ENCODE data around the gene MED8. TPM values are rescaled to one million over a fixed set of nuclear protein-coding genes. Genes with fewer than 3 reads are reported as not detected.

Gene MED8
- total RNA-seq, 4 donors from 2014 or later, result 14.9 to 30.8 (median 23.8) TPM

- intact Hi-C loops (cut with DNase I; ENCODE audit: low total_unique reads), result no loop called here
- Histone ChIP-seq H3K9me3 (no peaks in the 10 kb centered on the region), H3K4me3 (no peak overlapping the region), H3K36me3 (peaks cover 0 to 82% of the 10 kb centered on the region in 2 donors), H3K27ac (no peak overlapping the region), H3K4me1 (no peaks in the 10 kb centered on the region), H3K27me3 (no peaks in the 10 kb centered on the region)
- no peak for DNase-seq
- no peak for ATAC-seq
- in situ Hi-C loops (cut with MboI; ENCODE audit: low sequenced_read_pairs in 4 of 4), result no loop called here
- TF ChIP-seq CTCF (IDR thresholded peaks at IDR 0.05 in 4 of 5, conservative IDR thresholded peaks at IDR 0.05 in 1 of 5) (no peak), POLR2A (IDR thresholded peaks at IDR 0.05) (no peak)
These were observed 47.7 kb upstream of the MED8 start for GRCh38 chr1:43437031-43437973.

DNA sequence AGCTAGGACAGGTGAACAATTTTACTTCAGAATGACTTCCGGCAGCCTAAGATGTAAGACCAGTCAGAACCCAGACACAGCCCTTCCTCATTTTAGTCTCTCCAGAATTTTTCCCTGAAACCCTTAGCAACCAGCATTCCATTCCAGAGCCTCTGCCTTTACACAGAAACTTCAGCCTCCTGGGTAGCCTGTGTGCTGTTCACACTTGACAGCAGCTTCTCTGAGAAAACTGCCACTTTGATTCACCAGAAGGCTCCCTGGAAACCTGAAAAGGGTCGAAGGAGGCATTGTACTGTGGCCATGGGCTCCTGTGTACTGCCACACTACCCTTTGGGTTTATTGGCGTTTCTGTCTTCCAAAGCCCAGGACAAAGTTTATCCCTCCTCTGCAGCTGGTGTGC lies 46.8 kb upstream of the MED8 start:
- no peaks in the 10 kb centered on the region for H3K4me1 ChIP-seq
- peak overlapping the region in 1 of 4 donors; percentile 37 for H3K27ac ChIP-seq
- H3K36me3 ChIP-seq, result peaks cover 0 to 82% of the 10 kb centered on the region in 2 donors
- no peak for TF ChIP-seq CTCF (IDR thresholded peaks at IDR 0.05 in 4 of 5, conservative IDR thresholded peaks at IDR 0.05 in 1 of 5)
- TF ChIP-seq POLR2A (IDR thresholded peaks at IDR 0.05), result no peak
- H3K27me3 ChIP-seq, result no peaks in the 10 kb centered on the region
- in situ Hi-C loops (cut with MboI; ENCODE audit: low sequenced_read_pairs in 4 of 4), result no loop called here
- no peaks in the 10 kb centered on the region for H3K9me3 ChIP-seq
- intact Hi-C loops (cut with DNase I; ENCODE audit: low total_unique reads), result no loop called here
- ATAC-seq (no peak), DNase-seq (no peak)
- no peak overlapping the region for H3K4me3 ChIP-seq

GRCh38 chr1:43435146-43436145 lies 45.8 kb upstream of the MED8 start:
- H3K27ac ChIP-seq, result peak overlapping the region in 2 of 4 donors; percentile 37 to 52
- H3K27me3 ChIP-seq, result no peaks in the 10 kb centered on the region
- H3K9me3 ChIP-seq, result no peaks in the 10 kb centered on the region
- peak in 1 of 2 donors; percentile 47 for DNase-seq
- intact Hi-C loops (cut with DNase I; ENCODE audit: low total_unique reads) (no loop called here), in situ Hi-C loops (cut with MboI; ENCODE audit: low sequenced_read_pairs in 4 of 4) (no loop called here)
- H3K4me3 ChIP-seq, result no peak overlapping the region
- TF ChIP-seq POLR2A (IDR thresholded peaks at IDR 0.05), result no peak
- no peak for TF ChIP-seq CTCF (IDR thresholded peaks at IDR 0.05 in 4 of 5, conservative IDR thresholded peaks at IDR 0.05 in 1 of 5)
- peak; percentile 63 to 72 for ATAC-seq
- no peaks in the 10 kb centered on the region for H3K4me1 ChIP-seq
- peaks cover 0 to 82% of the 10 kb centered on the region in 2 donors for H3K36me3 ChIP-seq

DNA sequence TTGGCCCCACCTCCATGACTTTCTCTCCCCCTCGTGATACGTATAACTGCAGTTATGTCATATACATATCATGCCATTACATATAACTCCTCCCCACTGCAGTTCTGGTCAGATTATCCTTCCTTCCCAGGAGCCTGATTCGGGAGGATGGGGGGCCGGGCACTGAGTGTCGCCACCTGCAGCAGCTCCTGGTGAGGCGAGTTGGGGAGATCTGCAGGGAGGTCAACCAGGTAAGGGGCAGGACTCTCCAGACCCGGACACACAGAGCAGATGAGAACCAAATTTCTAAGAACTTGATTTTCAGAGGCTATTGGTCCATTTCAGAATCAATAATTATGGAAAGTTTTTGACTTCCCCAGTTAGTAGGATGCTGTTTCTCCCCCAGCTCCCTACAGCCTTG lies 44.7 kb upstream of the MED8 start:
- intact Hi-C loops (cut with DNase I; ENCODE audit: low total_unique reads) (no loop called here), in situ Hi-C loops (cut with MboI; ENCODE audit: low sequenced_read_pairs in 4 of 4) (no loop called here)
- Histone ChIP-seq H3K4me3 (no peak overlapping the region), H3K9me3 (no peaks in the 10 kb centered on the region), H3K36me3 (peaks cover 0 to 82% of the 10 kb centered on the region in 2 donors), H3K4me1 (no peaks in the 10 kb centered on the region), H3K27ac (no peak overlapping the region), H3K27me3 (no peaks in the 10 kb centered on the region)
- DNase-seq (no peak), ATAC-seq (no peak)
- TF ChIP-seq CTCF (IDR thresholded peaks at IDR 0.05 in 4 of 5, conservative IDR thresholded peaks at IDR 0.05 in 1 of 5), result no peak
- TF ChIP-seq POLR2A (IDR thresholded peaks at IDR 0.05), result no peak
